Suppressor macrophage (primary cell): ENCODE results near the gene PLCB4.

Experiments
- DNase-seq, 4 experiments: peaks; one replicate each; pipeline ENCODE4 v3.0.0-alpha.2; 2020 to 2022

Gene PLCB4

GRCh38 chr20:9460518-9460917 lies 391.6 kb downstream of the PLCB4 start:
- DNase-seq: no peak

GRCh38 chr20:9467995-9468394 lies 399.1 kb downstream of the PLCB4 start:
- DNase-seq: peak in 3 of 4 experiments; percentile 38 to 63 (median 58)

- DNase-seq: no peak
Observed at GRCh38 chr20:9474835-9475415, 406.0 kb downstream of the PLCB4 start.

GRCh38 chr20:9475456-9475855 lies 406.6 kb downstream of the PLCB4 start:
- DNase-seq: no peak

- no peak for DNase-seq
Observed at GRCh38 chr20:9476174-9476573, 407.3 kb downstream of the PLCB4 start.

- DNase-seq: no peak
Observed at GRCh38 chr20:9476637-9477036, 407.8 kb downstream of the PLCB4 start.

GRCh38 chr20:9478771-9479170 lies 409.9 kb downstream of the PLCB4 start:
- no peak for DNase-seq

- DNase-seq: no peak
Observed at GRCh38 chr20:9480066-9480465, 411.2 kb downstream of the PLCB4 start.

GRCh38 chr20:9482180-9482579 lies 413.3 kb downstream of the PLCB4 start:
- peak in 3 of 4 experiments; percentile 47 to 84 (median 80) for DNase-seq

- DNase-seq: no peak
Observed at GRCh38 chr20:9483131-9483530, 414.2 kb downstream of the PLCB4 start.

GRCh38 chr20:9485614-9486340 lies 416.9 kb downstream of the PLCB4 start:
- peak in 3 of 4 experiments; percentile 29 to 54 (median 39) for DNase-seq

- DNase-seq: no peak
Observed at GRCh38 chr20:9487231-9487630, 418.3 kb downstream of the PLCB4 start.

GRCh38 chr20:9488063-9488462 lies 419.2 kb downstream of the PLCB4 start:
- DNase-seq: peak in 1 of 4 experiments; percentile 16

GRCh38 chr20:9490161-9490560 lies 421.3 kb downstream of the PLCB4 start:
- no peak for DNase-seq

GRCh38 chr20:9490631-9491030 lies 421.7 kb downstream of the PLCB4 start:
- DNase-seq: peak in 3 of 4 experiments; percentile 46 to 59 (median 54)

GRCh38 chr20:9491324-9491723 lies 422.4 kb downstream of the PLCB4 start:
- DNase-seq: peak in 2 of 4 experiments; percentile 48 to 72

- no peak for DNase-seq
Observed at GRCh38 chr20:9492067-9492466, 423.2 kb downstream of the PLCB4 start.

- DNase-seq: no peak
Observed at GRCh38 chr20:9493803-9494202, 424.9 kb downstream of the PLCB4 start.

- DNase-seq: no peak
Observed at GRCh38 chr20:9495701-9496100, 426.8 kb downstream of the PLCB4 start.

- peak in 3 of 4 experiments; percentile 51 to 56 (median 53) for DNase-seq
Observed at GRCh38 chr20:9496155-9496554, 427.3 kb downstream of the PLCB4 start.

GRCh38 chr20:9498322-9498721 lies 429.4 kb downstream of the PLCB4 start:
- peak; percentile 41 to 85 (median 78) for DNase-seq

GRCh38 chr20:9499126-9499899 lies 430.4 kb downstream of the PLCB4 start:
- peak in 2 of 4 experiments; percentile 33 to 35 for DNase-seq

GRCh38 chr20:9500121-9500520 lies 431.2 kb downstream of the PLCB4 start:
- peak; percentile 80 to 92 (median 88) for DNase-seq
